ENCODE data around the gene B9D1.

B9D1 gene

GRCh38 chr17:19366637-19366972 lies 4.1 kb upstream of the B9D1 start:
- Histone ChIP-seq H3K9ac (ENCODE audit: low read depth in 1 of 2, low read length in 2 of 2) (no peak overlapping the region), H3K9me3 (ENCODE audit: control insufficient read depth in 1 of 2, low read length in 2 of 2) (no peaks in the 10 kb centered on the region), H3K4me1 (ENCODE audit: control insufficient read depth in 1 of 2, insufficient read depth in 2 of 2, low read length in 2 of 2) (peaks cover 21 to 38% of the 10 kb centered on the region in 2 donors), H3K27ac (ENCODE audit: low read depth, low read length) (no peak overlapping the region), H3K36me3 (ENCODE audit: control insufficient read depth in 1 of 2, insufficient read depth in 2 of 2, low read length in 2 of 2) (no peaks in the 10 kb centered on the region), H3K4me3 (ENCODE audit: low read depth in 1 of 2, low read length in 2 of 2) (no peak overlapping the region), H3K27me3 (ENCODE audit: control insufficient read depth in 1 of 2, insufficient read depth in 2 of 2, low read length in 2 of 2) (peaks cover 0 to 2% of the 10 kb centered on the region in 2 donors)

GRCh38 chr17:19365833-19366636 lies 3.5 kb upstream of the B9D1 start:
- Histone ChIP-seq H3K4me1 (ENCODE audit: control insufficient read depth in 1 of 2, insufficient read depth in 2 of 2, low read length in 2 of 2) (peaks cover 21 to 33% of the 10 kb centered on the region in 2 donors), H3K9ac (ENCODE audit: low read depth in 1 of 2, low read length in 2 of 2) (no peak overlapping the region), H3K4me3 (ENCODE audit: low read depth in 1 of 2, low read length in 2 of 2) (no peak overlapping the region), H3K27me3 (ENCODE audit: control insufficient read depth in 1 of 2, insufficient read depth in 2 of 2, low read length in 2 of 2) (peaks cover 0 to 2% of the 10 kb centered on the region in 2 donors), H3K27ac (ENCODE audit: low read depth, low read length) (no peak overlapping the region), H3K9me3 (ENCODE audit: control insufficient read depth in 1 of 2, low read length in 2 of 2) (no peaks in the 10 kb centered on the region), H3K36me3 (ENCODE audit: control insufficient read depth in 1 of 2, insufficient read depth in 2 of 2, low read length in 2 of 2) (no peaks in the 10 kb centered on the region)

DNA sequence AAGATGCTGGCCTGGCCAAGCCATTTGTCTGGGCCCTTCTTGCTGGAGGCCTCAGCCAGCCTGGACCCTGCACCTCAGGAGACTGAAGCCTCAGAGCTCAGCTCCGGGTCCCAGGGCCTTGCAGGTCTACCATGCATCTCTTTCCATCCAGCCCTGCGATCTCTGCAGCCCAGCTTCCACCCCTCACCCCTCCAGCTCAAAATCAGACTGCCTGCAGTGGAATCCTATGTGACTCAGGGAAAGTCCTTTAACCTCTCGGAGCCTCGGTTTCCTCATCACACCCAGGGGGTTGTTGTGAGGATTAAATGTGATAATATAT lies 2.9 kb upstream of the B9D1 start:
- H3K36me3 ChIP-seq (ENCODE audit: control insufficient read depth in 1 of 2, insufficient read depth in 2 of 2, low read length in 2 of 2): no peaks in the 10 kb centered on the region
- peaks cover 0 to 2% of the 10 kb centered on the region in 2 donors for H3K27me3 ChIP-seq (ENCODE audit: control insufficient read depth in 1 of 2, insufficient read depth in 2 of 2, low read length in 2 of 2)
- peaks cover 21 to 27% of the 10 kb centered on the region in 2 donors for H3K4me1 ChIP-seq (ENCODE audit: control insufficient read depth in 1 of 2, insufficient read depth in 2 of 2, low read length in 2 of 2)
- no peaks in the 10 kb centered on the region for H3K9me3 ChIP-seq (ENCODE audit: control insufficient read depth in 1 of 2, low read length in 2 of 2)
- no peak overlapping the region for H3K4me3 ChIP-seq (ENCODE audit: low read depth in 1 of 2, low read length in 2 of 2)
- H3K27ac ChIP-seq (ENCODE audit: low read depth, low read length): no peak overlapping the region
- no peak overlapping the region for H3K9ac ChIP-seq (ENCODE audit: low read depth in 1 of 2, low read length in 2 of 2)

DNA sequence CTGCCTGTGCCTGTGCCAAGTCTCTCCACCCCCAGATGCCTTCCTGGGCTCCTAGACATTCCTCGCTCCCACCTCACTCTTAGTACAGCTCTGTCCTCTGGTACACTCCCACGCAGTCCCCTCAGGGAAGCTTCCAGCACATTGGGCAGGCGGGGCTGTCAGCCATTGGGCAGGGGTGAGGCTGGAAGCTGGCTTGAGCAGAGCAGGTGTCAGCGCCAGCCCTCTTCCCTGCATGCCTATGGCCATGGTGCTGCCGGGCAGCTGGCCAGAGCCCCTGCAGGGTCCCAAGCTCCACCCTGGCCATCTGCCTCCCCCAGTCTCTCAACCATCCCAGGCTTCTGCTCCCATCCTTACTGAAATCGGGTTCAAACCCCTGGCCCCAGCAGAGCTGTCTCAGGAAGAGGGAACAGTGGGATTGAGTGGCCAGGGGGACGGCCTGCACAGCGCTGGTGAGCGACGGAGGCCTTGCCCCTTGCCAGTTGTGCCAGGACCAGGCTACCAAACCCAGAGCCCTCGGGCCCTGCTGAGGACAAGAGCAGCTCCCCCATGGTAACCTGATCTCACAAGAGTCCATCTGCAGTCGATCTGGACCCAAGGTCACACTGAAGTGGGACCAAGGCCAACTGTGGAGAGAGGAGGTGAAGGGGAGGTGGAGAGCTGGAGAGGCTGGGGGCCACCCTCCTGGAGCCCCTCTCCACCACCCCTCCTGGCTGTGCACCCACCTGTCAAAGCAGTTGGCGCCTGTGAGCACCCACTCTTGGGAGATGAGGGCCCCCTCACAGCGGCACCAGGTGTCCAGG lies 2.4 kb upstream of the B9D1 start:
- Histone ChIP-seq H3K9me3 (ENCODE audit: control insufficient read depth in 1 of 2, low read length in 2 of 2) (no peaks in the 10 kb centered on the region), H3K27me3 (ENCODE audit: control insufficient read depth in 1 of 2, insufficient read depth in 2 of 2, low read length in 2 of 2) (peaks cover 0 to 2% of the 10 kb centered on the region in 2 donors), H3K4me3 (ENCODE audit: low read depth in 1 of 2, low read length in 2 of 2) (no peak overlapping the region), H3K4me1 (ENCODE audit: control insufficient read depth in 1 of 2, insufficient read depth in 2 of 2, low read length in 2 of 2) (peaks cover 21 to 22% of the 10 kb centered on the region in 2 donors), H3K9ac (ENCODE audit: low read depth in 1 of 2, low read length in 2 of 2) (no peak overlapping the region), H3K36me3 (ENCODE audit: control insufficient read depth in 1 of 2, insufficient read depth in 2 of 2, low read length in 2 of 2) (no peaks in the 10 kb centered on the region), H3K27ac (ENCODE audit: low read depth, low read length) (no peak overlapping the region)

DNA sequence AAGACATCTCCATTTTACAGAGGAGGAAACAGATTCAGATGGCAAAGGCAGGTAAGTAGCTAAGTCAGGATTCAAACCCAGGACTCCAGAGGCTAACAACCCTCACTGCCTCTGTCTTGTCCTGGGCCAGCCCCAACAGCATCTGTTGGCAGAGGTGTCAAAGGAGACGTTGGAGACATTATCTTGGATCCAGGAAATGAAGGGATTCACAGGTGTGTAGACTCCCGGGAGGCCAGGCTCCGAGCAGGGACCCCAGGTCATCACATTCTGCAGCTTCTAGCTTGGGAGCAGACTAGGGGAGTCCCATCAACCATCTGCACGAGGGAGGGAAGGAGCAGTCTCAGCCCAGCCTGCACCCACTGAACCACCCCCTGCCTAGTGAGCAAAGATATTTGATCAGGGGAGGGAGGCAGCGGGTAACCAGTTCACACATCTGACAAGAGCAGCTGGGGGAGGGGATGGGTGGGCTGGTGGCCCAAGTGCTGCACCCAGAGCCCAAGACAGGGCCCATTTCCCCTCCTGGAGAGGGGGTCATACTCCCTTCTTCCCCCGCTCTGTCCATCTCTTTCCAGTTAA lies 1.0 kb upstream of the B9D1 start:
- peaks cover 0 to 2% of the 10 kb centered on the region in 2 donors for H3K27me3 ChIP-seq (ENCODE audit: control insufficient read depth in 1 of 2, insufficient read depth in 2 of 2, low read length in 2 of 2)
- H3K9me3 ChIP-seq (ENCODE audit: control insufficient read depth in 1 of 2, low read length in 2 of 2): no peaks in the 10 kb centered on the region
- H3K4me1 ChIP-seq (ENCODE audit: control insufficient read depth in 1 of 2, insufficient read depth in 2 of 2, low read length in 2 of 2): peaks cover 11 to 17% of the 10 kb centered on the region in 2 donors
- H3K9ac ChIP-seq (ENCODE audit: low read depth in 1 of 2, low read length in 2 of 2): no peak overlapping the region
- H3K27ac ChIP-seq (ENCODE audit: low read depth, low read length): no peak overlapping the region
- H3K4me3 ChIP-seq (ENCODE audit: low read depth in 1 of 2, low read length in 2 of 2): no peak overlapping the region
- no peaks in the 10 kb centered on the region for H3K36me3 ChIP-seq (ENCODE audit: control insufficient read depth in 1 of 2, insufficient read depth in 2 of 2, low read length in 2 of 2)

GRCh38 chr17:19363114-19363438 lies 553 bp upstream of the B9D1 start:
- Histone ChIP-seq H3K9ac (ENCODE audit: low read depth in 1 of 2, low read length in 2 of 2) (peak overlapping the region; percentile 19 to 84), H3K27me3 (ENCODE audit: control insufficient read depth in 1 of 2, insufficient read depth in 2 of 2, low read length in 2 of 2) (peaks cover 0 to 2% of the 10 kb centered on the region in 2 donors), H3K36me3 (ENCODE audit: control insufficient read depth in 1 of 2, insufficient read depth in 2 of 2, low read length in 2 of 2) (no peaks in the 10 kb centered on the region), H3K4me1 (ENCODE audit: control insufficient read depth in 1 of 2, insufficient read depth in 2 of 2, low read length in 2 of 2) (peaks cover 11 to 13% of the 10 kb centered on the region in 2 donors), H3K4me3 (ENCODE audit: low read depth in 1 of 2, low read length in 2 of 2) (peak overlapping the region; percentile 81 to 90), H3K9me3 (ENCODE audit: control insufficient read depth in 1 of 2, low read length in 2 of 2) (no peaks in the 10 kb centered on the region), H3K27ac (ENCODE audit: low read depth, low read length) (peak overlapping the region; percentile 84)

DNA sequence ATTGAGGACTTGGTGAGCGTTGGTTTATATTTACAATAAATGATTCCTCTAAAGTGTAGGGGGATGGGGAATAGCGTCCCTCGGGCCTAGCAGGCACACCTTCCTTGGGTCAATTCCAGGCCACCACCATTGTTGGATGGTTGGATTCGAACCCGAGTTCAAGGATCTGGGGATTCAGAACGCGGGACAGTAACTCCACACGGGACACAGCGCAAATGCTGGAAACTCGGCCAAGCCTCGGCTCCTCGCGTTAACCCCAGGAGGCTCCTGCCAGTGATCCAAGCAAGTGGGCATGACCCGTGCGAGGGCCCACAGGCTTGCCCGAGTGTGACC lies 613 bp downstream of the B9D1 start:
- Histone ChIP-seq H3K9ac (ENCODE audit: low read depth in 1 of 2, low read length in 2 of 2) (peak overlapping the region; percentile 19 to 51), H3K27ac (ENCODE audit: low read depth, low read length) (no peak overlapping the region), H3K4me1 (ENCODE audit: control insufficient read depth in 1 of 2, insufficient read depth in 2 of 2, low read length in 2 of 2) (peaks cover 11 to 18% of the 10 kb centered on the region in 2 donors), H3K36me3 (ENCODE audit: control insufficient read depth in 1 of 2, insufficient read depth in 2 of 2, low read length in 2 of 2) (no peaks in the 10 kb centered on the region), H3K4me3 (ENCODE audit: low read depth in 1 of 2, low read length in 2 of 2) (peak overlapping the region; percentile 81 to 90), H3K27me3 (ENCODE audit: control insufficient read depth in 1 of 2, insufficient read depth in 2 of 2, low read length in 2 of 2) (peaks cover 0 to 2% of the 10 kb centered on the region in 2 donors), H3K9me3 (ENCODE audit: control insufficient read depth in 1 of 2, low read length in 2 of 2) (no peaks in the 10 kb centered on the region)

- Histone ChIP-seq H3K27me3 (ENCODE audit: control insufficient read depth in 1 of 2, insufficient read depth in 2 of 2, low read length in 2 of 2) (peaks cover 0 to 2% of the 10 kb centered on the region in 2 donors), H3K36me3 (ENCODE audit: control insufficient read depth in 1 of 2, insufficient read depth in 2 of 2, low read length in 2 of 2) (no peaks in the 10 kb centered on the region), H3K4me3 (ENCODE audit: low read depth in 1 of 2, low read length in 2 of 2) (no peak overlapping the region), H3K4me1 (ENCODE audit: control insufficient read depth in 1 of 2, insufficient read depth in 2 of 2, low read length in 2 of 2) (peaks cover 11 to 18% of the 10 kb centered on the region in 2 donors), H3K9me3 (ENCODE audit: control insufficient read depth in 1 of 2, low read length in 2 of 2) (no peaks in the 10 kb centered on the region), H3K27ac (ENCODE audit: low read depth, low read length) (no peak overlapping the region), H3K9ac (ENCODE audit: low read depth in 1 of 2, low read length in 2 of 2) (no peak overlapping the region)
Measured at GRCh38 chr17:19361326-19361725, 1.2 kb downstream of the B9D1 start.

DNA sequence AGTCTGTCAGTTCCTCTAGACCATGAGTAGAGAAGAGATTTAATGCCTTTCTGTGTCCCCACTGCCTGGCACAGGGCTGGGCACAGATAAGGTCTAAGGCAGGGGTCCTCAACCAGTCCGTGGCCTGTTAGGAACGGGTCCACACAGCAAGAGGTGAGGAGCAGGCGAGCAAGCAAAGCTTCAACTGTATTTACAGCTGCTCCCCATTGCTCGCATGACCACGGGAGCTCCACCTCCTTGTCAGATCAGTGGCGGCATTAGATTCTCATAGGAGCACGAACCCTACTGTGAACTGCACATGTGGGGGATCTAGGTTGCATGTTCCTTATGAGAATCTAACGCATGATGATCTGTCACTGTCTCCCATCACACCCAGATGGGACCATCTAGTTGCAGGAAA lies 1.8 kb downstream of the B9D1 start:
- no peaks in the 10 kb centered on the region for H3K36me3 ChIP-seq (ENCODE audit: control insufficient read depth in 1 of 2, insufficient read depth in 2 of 2, low read length in 2 of 2)
- H3K27ac ChIP-seq (ENCODE audit: low read depth, low read length): no peak overlapping the region
- H3K4me3 ChIP-seq (ENCODE audit: low read depth in 1 of 2, low read length in 2 of 2): no peak overlapping the region
- H3K9me3 ChIP-seq (ENCODE audit: control insufficient read depth in 1 of 2, low read length in 2 of 2): no peaks in the 10 kb centered on the region
- peaks cover 11 to 18% of the 10 kb centered on the region in 2 donors for H3K4me1 ChIP-seq (ENCODE audit: control insufficient read depth in 1 of 2, insufficient read depth in 2 of 2, low read length in 2 of 2)
- no peak overlapping the region for H3K9ac ChIP-seq (ENCODE audit: low read depth in 1 of 2, low read length in 2 of 2)
- peaks cover 0 to 2% of the 10 kb centered on the region in 2 donors for H3K27me3 ChIP-seq (ENCODE audit: control insufficient read depth in 1 of 2, insufficient read depth in 2 of 2, low read length in 2 of 2)

- H3K9me3 ChIP-seq (ENCODE audit: control insufficient read depth in 1 of 2, low read length in 2 of 2): no peaks in the 10 kb centered on the region
Measured at GRCh38 chr17:19359856-19360255, 2.7 kb downstream of the B9D1 start.

More at GRCh38 chr17:19359856-19360255, 2.7 kb downstream of the B9D1 start:
- peaks cover 0 to 2% of the 10 kb centered on the region in 2 donors for H3K27me3 ChIP-seq (ENCODE audit: control insufficient read depth in 1 of 2, insufficient read depth in 2 of 2, low read length in 2 of 2)
- no peak overlapping the region for H3K4me3 ChIP-seq (ENCODE audit: low read depth in 1 of 2, low read length in 2 of 2)
- H3K36me3 ChIP-seq (ENCODE audit: control insufficient read depth in 1 of 2, insufficient read depth in 2 of 2, low read length in 2 of 2): no peaks in the 10 kb centered on the region
- H3K4me1 ChIP-seq (ENCODE audit: control insufficient read depth in 1 of 2, insufficient read depth in 2 of 2, low read length in 2 of 2): peaks cover 11 to 18% of the 10 kb centered on the region in 2 donors
- no peak overlapping the region for H3K27ac ChIP-seq (ENCODE audit: low read depth, low read length)
- no peak overlapping the region for H3K9ac ChIP-seq (ENCODE audit: low read depth in 1 of 2, low read length in 2 of 2)

Measured in duodenal mucosa (tissue), 2 donors.